Activated CD4-positive, alpha-beta T cell treated with anti-CD3 and anti-CD28 coated beads for 1 hour (primary cell): ENCODE measurements around the gene DENND5A.
"Not testable (repeated sequence)": the region's sequence is repeated elsewhere in the genome, so short reads cannot be mapped to it uniquely, and the experiment has no call there.

Experiments
- DNase-seq: peaks from one replicate; pipeline ENCODE4 v3.0.0-alpha.2; 2020

DENND5A gene

DNA sequence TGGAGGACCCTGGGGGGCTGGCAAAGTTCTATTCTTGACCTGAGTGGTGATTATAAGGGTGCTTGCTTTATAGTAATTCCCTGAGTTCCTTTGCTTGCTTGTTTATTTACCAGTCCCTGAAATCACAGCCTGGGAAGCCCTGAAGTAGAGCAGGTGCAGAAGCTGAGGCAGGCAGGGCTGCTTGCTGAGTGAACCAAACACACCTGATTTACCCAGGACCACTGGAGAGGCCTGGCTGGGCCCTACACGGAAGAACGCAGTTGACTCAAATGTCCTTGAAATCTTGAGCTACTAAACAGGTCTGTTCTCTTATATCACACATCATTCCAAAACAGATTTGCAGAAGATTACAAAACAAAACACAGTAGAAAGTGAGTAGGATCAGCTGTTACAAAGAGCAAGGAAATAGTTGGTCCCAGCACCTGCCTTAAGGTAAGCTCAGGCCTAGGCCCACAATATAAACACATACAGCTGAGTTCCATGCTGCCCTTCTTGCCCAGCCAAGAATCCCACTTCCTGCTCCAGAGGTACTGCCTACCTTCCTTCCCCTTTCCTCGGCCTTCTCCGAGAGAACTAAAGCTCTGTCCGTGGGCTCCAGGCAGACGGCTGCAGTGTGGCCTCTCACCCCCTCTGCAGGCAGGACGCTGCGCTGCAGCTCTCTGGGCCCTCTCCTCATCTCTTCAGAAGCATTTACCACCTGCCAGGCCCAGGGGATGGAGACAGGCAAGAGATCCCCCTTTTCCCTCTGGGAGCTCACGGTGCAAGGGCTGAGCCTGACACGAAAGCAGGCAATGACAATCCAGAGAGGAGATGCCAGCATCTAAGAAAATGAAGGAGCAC lies 127.6 kb downstream of the DENND5A start:
- DNase-seq: peak; percentile 55

DNA sequence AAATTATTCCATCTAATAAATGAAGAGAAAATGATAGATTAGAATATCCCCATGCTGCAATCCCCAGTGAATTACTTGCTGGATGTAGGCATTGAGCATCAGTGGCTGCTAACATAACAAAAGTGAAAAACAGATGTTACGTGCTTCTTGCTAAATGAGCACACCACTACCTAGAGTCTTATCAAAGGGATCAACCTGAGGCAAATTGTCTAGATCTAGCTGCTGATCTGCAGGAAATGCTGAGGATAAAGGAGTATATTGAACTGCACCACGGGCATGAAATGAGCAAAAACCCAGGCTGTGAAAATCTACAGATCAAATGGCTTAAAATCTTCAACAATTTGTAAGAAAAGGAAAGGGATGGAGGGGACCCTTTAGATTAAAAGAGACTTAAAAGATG lies 128.4 kb downstream of the DENND5A start:
- DNase-seq: no peak

DNA sequence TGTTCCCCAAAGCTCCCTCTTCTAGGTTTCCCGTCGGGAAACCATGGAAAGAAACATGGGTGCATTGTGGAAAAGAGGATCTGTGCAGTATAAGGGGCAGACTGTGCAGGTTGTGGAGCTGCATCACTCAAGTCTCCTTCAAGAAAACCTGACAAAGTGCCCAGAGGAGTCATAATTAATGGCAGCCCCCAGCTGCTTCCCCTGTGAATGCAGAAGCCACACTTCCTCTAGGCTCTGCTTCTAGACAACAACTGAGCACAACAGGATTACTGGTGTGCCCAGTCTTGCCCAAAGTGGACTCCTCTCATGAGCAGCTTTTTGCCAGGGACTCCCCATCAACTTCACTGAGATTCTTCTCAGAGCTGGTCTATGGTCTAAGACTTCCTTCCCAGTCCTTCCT lies 131.2 kb downstream of the DENND5A start:
- DNase-seq: no peak

DNA sequence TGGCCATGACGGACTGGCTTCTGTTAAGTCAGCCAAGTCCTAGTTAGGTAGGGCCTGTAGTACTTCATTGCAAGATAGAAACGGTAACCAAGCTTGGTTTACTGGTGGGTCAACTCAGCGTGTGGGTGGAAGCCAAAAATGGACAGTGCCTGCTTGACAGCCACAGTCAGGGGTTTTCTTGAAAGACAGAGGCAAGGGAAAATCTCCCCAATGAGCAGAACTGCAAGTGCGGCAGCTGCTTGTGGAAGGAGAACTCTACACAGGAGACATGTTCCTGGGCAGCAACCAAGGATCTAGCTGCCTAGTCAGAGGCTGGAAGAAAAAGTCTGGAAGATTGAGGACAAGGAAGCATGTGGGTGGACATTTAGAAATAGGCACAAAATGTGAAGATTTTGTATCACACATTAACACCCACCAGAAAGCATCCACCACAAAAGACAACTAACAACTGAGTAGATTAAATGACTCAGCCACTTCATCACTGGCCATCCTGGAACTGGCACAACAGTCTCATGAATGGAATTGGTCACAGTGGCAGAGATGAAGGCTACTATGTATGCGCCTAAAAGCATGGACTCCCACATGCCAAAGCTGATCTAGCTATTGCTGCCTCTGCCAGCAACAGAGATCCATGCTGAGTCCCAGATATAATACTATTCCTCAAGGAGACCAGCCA lies 132.8 kb downstream of the DENND5A start:
- DNase-seq: no peak

DNA sequence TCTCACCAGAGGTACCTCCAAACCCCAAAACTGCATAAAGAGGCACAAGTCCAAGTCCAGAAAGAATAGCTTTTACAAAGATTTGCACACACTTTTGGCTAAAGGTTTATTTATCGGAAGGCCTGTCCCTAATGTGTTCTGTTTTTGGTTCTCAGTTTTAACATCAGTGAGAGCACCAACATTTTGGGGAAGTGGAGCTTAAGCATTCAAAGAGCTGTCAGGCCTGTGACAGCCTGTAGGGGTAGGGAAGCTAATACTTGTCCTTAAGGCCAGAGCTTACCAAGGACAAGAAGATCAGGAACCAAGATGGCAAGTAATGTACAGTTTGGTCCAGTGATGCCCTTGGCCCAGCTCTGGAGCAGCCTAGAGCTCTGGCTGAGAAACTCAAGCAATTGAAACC lies 134.9 kb downstream of the DENND5A start:
- no peak for DNase-seq

DNA sequence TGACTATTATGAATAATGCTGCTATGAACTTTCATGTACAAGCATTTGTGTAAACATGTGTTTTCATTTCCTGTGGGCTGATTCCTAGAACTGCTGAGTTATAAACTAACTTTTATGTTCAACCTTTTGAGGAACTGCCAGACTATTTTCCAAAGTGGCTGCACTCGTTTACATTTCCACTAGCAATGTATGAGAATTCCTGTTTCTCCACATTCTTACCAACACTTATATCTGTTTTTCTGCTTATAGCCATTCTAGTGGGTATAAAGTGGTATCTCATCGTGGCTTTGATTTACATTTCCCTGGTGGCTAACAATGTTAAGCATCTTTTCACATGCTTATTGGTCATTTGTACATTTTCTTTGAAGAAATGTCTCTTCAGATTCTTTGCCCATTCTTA lies 138.5 kb downstream of the DENND5A start:
- no peak for DNase-seq

DNA sequence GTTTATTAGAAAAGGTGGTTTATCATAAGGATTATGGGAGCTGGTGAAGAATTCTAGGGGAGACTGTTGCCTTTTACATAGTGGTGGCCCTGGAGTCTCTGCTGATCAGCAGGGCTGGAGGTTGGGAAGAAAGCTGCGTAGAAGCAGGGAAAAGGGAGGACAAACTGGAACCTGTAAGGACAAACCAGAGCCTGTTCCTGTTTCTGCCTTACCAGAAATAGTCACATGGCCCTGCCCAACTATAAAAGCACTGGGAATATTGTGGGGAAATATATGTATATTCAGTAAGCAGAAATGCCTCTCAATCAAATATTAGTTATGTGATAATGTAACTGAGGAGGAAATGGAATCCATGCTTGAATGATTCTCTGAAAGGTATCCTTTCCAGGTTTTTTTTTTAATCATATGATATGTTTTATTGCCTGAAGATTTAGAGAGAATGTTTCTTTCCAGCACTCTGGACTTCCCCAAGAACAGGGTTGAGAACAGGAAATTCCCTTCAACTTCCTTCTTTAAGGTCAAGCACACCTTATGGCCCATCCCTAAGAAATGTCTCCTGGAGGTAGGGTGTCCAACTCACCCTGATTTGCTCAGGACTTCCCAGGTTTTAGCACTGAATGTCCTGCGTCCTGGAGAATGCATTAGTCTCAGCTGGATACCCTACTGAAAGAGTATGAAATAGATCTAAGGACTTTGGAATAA lies 139.8 kb downstream of the DENND5A start:
- DNase-seq: no peak

DNA sequence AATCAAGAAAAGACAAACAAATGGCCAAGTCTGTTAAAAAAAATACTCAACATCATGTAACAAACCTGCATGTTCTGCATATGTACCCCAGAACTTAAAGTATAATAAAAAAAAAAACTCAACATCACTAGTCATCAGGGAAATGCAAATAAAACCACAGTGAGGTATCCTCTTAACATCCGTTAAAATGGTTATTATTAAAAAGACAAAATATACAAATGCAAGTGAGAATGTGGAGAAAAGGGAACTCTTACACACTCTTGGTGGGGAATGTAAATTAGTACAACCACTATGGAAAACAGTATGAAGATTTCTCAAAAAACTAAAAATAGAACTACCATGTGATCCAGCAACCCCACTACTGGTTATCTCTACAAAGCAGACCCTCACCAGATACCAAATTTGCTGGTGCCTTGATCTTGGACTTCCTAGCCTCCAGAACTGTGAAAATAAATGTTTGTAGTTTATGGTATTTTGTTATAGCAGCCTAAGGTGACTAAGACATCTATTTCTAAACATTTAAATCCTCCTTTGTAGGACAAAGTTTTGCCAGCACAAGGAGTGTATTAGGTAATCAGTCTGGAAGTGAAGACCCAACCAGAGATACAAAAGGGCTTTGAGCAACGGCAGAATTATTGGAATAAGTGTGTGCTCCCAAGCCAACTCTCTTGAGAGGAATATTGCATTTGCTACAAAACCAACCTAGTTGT lies 141.4 kb downstream of the DENND5A start:
- no peak for DNase-seq

DNA sequence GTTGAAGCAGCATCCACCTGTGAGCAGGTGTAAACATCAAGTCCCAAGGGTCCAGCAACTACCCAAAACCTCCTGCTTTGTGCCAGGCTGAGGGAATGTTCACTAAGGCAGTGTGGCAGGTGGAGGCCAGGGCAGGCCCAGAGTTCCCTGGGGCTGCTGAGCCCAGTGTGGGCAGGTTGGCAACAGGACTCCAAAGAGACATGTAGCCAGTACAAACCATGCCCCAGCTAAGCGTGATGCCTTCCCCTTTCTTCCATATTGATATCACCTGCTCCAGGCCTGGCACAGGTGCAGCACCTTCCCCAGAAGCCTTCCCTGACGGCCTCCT lies 143.7 kb downstream of the DENND5A start:
- no peak for DNase-seq

DNA sequence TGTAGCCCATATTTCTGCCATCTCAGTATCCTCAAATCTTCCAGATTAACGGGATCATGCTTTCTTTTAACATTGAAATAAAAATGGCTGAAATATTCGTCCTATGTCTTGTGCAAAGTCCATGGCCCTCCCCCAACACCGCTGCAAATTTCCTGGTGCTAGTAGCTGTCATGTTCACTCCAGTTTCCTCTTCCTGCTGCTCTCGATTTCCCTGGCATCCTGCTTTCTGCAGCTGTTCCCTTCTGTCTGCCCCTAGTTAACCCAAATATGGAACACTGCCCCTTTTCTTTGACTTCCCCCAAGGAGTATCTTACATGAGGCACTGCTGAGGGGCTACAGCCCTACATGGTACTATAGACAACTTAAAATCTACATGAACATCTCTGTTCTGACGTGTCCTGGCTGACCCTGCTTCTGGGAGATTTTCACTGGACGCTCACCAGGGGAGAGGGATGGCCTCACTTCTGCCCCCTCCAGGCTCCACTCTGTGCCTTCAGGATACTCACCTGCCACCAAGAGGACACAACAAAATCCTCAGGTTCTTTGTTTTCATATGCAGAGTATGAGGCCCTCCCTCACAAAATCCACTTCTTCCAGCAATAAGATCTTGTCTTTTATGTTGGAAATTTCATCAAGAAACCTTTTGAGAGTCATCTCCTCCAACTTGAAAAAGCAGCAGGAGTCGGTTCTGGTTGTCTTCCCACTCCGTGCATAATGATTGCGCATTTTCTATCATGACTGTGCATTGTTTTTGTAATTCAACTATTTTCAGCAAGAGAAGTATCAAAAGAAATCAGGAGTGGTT lies 144.3 kb downstream of the DENND5A start:
- DNase-seq: no peak

DNA sequence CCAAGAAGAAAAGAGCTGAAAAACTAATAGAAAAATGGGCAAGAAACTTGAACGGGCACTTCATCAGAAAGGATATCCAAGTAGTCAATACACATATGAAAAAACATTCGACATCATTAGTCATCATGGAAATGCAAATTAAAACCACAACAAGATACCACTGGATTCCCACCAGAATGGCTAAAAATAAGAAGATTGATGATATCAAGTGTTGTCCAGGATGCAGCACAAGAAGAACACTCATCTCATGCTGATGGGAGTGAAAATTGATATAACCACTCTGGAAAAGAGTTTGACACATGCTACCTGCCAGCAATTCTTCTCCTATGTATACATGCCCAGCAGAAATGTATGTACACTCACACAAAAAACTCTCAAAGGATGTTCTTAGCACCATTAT lies 146.9 kb downstream of the DENND5A start:
- no peak for DNase-seq

DNA sequence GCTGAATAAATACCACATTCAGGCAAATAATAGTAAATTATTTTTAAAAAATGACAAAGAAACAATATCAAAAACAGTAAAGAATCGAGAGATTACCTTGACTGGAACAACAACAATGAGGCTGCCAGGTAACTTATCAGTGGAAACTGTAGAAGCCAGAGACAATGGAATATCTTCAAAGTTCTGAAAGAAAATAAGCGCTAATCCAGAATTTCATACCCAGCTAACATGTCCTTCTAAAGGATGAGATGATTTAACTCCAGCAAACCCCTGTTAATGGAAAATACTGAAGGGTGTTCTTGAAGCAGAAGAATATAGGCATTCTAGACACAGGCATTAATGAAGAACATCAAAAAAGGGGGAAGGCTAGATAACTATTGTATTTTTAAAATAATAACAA lies 153.1 kb downstream of the DENND5A start:
- no peak for DNase-seq

DNA sequence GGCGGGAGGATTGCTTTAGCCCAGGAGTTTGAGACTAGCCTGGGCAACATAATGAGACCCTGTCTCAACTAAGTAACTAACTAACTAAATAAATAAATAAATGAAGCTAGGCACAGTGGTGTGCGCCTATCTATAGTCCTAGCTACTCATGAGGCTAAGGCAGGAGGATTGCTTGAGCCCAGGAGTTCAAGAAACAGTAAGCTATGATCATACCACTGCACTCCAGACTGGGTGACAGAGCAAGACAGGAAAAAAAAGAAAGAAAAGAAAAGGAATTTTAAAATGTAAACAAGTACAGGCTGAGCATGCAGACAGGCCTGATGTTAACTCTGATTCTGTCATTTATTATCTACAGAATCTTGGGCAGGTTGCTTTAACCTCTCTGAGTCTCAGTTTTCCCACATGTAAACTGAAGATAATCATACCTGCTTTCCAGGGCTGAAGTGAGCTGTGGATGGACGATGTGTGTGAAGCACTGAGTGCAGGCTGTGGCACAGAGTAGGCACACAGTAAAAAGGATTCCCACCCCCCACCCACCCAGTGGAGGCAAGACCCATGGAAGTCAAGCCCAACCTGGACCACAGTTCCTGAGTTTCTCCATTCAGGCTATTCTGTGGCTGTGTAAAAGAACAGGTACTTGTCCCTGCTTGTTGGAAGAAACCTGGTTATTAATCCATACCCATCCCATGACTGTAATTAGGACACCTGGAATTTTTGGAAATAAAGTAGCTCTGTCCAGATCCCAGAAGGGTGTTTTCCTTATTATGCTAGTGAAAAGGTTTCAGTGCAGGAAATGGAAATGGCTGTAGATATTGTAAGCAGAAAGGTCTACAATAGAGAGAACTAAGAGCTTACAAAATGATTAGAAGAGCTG lies 155.1 kb downstream of the DENND5A start:
- no peak for DNase-seq

DNA sequence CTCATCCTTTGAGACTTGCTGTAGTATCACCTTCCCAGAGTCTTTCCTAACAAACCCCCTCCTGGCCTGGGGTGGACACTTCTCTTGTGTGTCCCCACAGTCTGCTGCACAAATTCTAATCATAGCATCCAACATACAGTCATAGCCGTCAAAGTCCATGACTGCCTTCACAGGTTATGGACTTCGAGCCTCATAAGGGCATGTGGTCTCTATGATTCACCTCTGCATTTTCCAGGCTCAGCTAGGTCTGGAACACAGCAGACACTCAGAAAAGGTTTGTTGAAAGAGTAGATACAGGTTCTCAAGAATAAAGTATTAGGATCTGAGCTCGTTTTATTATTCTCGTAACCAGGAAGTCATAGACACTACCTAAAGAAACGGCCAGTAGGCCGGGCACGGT lies 160.6 kb downstream of the DENND5A start:
- DNase-seq: no peak

DNA sequence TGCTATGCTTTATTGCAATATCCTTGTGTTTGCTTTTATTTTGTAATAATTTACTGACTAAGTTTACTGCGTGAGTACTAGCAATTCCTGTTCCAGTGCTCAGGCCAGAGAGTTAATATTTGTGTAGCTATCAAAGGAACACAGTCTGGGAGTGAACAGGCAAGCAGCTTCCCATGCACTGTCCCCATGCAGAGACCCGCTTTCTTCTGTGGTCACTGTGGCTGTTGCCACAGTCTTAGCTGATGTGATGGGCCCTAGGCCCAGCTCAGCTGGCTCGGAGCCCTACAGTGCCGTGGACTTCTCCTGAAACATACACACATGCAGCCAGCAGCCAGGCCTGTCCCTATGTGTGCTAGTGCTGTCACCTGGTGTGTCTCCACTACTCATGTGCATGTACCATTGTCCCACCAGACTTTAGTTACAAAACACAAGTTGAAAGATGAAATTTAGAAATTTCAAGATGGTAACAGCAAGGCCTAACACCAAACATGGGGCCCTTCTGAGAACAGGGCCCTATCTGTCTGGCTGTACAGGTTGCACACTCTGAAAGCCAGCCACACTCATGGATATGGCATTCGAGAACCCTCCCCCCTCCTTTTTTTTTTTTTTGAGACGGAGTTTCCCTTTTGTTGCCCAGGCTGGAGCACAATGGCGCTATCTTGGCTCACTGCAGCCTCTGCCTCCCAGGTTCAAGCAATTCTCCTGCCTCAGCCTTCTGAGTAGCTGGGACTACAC lies 161.4 kb downstream of the DENND5A start:
- DNase-seq: no peak

DNA sequence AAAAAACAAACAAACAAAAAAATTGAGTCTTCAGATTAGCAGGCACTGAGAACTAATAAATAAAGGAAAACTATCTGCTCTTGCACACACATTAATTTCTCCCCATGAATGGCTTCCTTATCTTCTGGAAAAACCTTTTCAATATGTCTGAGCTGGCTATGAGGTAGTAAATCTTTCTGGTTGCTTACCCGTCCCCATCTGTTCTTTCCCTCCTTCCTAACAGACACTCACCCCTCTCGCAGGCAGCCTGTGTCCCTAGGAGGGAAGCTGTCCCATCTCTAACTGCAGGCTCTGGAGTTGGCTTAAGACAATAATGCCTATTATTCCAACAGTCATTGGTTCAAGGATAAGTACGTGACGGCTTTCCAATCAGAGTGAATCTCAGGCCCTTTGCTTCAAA lies 165.5 kb downstream of the DENND5A start:
- DNase-seq: no peak

DNA sequence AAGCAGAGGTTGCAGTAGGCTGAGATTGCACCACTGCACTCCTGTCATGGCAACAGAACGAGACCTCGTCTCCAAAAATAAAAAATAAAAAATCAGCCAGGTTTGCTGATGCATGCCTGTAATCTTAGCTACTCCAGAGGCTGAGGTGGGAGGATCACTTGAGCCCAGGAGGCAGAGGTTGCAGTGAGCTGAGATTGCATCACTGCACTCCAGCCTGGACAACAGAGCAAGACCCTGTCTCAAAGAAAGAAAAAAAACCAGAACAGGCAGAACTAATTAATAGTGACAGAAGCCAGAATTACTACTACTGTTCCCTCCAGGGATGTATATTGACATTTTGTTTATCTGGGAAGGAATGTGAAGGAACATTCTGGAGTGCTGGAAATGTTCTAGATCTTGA lies 166.7 kb downstream of the DENND5A start:
- not testable (repeated sequence) for DNase-seq

DNA sequence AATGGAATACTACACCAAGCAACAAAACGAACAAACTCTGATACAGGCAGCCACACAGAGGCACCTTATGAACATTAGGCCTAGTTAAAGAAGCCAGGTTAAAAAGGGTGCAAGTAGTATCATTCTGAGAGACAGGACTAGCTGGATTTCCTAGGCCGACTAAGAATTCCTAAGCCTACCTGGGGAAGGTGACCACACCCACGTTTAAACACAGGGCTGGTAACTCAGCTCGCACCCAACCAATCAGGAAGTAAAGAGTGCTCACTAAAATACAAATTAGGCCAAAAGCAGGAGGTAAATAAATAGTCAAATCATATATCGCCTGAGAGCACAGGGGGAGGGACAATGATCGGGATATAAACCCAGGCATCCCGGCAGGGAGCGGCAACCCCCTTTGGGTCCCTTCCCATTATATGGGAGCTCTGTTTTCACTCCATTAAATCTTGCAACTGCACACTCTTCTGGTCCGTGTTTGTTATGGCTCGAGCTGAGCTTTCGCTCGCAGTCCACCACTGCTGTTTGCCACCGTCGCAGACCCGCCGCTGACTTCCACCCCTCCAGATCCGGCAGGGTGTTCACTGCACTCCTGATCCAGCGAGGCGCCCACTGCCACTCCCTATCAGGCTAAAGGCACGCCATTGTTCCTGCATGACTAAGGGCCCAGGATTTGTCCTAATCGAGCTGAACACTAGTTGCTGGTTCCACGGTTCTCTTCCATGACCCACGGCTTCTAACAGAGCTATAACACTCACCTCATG lies 167.8 kb downstream of the DENND5A start:
- DNase-seq: not testable (repeated sequence)

DNA sequence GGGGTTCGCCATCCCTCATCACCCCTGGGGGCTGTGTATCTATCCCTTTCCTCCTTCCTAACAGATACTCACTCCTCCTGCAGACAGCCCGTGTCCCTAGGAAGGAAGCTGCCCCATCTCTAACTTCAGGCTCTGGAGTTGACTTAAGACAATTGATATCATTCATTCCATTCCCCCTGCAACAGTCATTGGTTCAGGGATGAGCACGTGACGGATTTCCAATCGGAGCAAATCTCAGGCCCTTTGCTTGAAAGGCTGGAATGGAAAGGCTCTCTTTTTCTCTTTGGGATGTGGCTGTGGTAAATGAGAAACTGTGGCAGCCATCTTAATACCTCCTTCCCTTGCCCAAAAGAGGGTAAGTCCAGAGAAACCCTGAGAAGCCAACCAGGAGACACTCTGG lies 168.7 kb downstream of the DENND5A start:
- no peak for DNase-seq

DNA sequence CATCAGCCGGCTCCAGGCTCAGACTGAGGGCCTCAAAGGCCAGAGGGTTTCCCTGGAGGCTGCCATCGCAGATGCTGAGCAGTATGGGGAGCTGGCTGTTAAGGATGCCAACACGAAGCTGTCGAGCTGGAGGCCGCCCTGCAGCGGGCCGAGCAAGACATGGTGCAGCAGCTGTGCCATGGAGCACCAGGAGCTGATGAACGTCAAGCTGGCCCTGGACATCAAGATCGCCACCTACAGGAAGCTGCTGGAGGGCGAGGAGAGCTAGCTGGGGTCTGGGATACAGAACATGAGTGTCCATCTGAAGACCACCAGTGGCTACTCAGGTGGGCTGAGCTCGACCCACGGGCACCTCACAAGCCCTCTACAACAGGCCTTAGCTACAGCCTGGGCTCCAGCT lies 169.7 kb downstream of the DENND5A start:
- DNase-seq: no peak
